Suprapubic skin (tissue), 4 donors: Measurements from ENCODE around the gene CD63.

Experiments
- CTCF ChIP-seq, 2 donors: fragments of 200-600 bp in 1 of 2; fragments of 450-650 bp in 1 of 2; sonication (generic) in 1 of 2; IDR thresholded peaks; one replicate each; pipeline ENCODE4 v1.5.1; 2016 to 2019; ENCODE audit warnings: antibody characterized with exemption in 2 of 2, mild to moderate bottlenecking in 1 of 2, moderate library complexity in 1 of 2
- POLR2A ChIP-seq, 2 donors: fragments of 450-650 bp; IDR thresholded peaks; one replicate each; pipeline ENCODE4 v1.6.1; 2017; ENCODE audit warnings: antibody characterized with exemption in 2 of 2, mild to moderate bottlenecking in 2 of 2, moderate library complexity in 2 of 2
- POLR2AphosphoS5 ChIP-seq, 3 donors: sonication (generic); formaldehyde crosslinking; IDR thresholded peaks; one replicate each; pipeline ENCODE4 v1.6.1; 2017; ENCODE audit warnings: antibody characterized with exemption in 3 of 3

- TF ChIP-seq CTCF (IDR thresholded peaks at IDR 0.05) (no peak), POLR2AphosphoS5 (IDR thresholded peaks at IDR 0.05) (no peak), POLR2A (IDR thresholded peaks at IDR 0.05) (no peak)
Measured at GRCh38 chr12:55718624-55719275, 10.1 kb downstream of the CD63 start.
